Colonic mucosa (tissue), 4 donors: Measurements from ENCODE around the gene MAZ. TPM values are rescaled to one million over a fixed set of nuclear protein-coding genes. Genes with fewer than 3 reads are reported as not detected.
A peak's percentile ranks its signal among the peaks of the same experiment; 100 is the strongest.

Source experiments
- DNase-seq: peaks from one replicate; pipeline ENCODE4 v3.0.0-alpha.2; 2020
- H3K27ac ChIP-seq: fragments of 200-600 bp; one replicate; pipeline ENCODE4 v1.8.0; 2021
- H3K27me3 ChIP-seq: fragments of 200-600 bp; one replicate; pipeline ENCODE4 v1.8.0; 2021
- H3K36me3 ChIP-seq: fragments of 200-600 bp; one replicate; pipeline ENCODE4 v1.8.0; 2021
- H3K4me1 ChIP-seq: fragments of 200-600 bp; one replicate; pipeline ENCODE4 v1.8.0; 2021; ENCODE audit warnings: mild to moderate bottlenecking
- H3K4me3 ChIP-seq: fragments of 200-600 bp; one replicate; pipeline ENCODE4 v1.8.0; 2021
- H3K9ac ChIP-seq, 2 donors: one replicate each; pipeline ENCODE4 v1.7.0; 2013; ENCODE audit warnings: control low read depth in 2 of 2, low read depth in 2 of 2, low read length in 2 of 2
- H3K9me3 ChIP-seq: fragments of 200-600 bp; one replicate; pipeline ENCODE4 v1.8.0; 2021
- CTCF ChIP-seq: fragments of 200-600 bp; IDR thresholded peaks from one replicate; pipeline ENCODE4 v1.8.0; 2022; ENCODE audit warnings: antibody characterized with exemption, mild to moderate bottlenecking
- intact Hi-C: fragments of 100-400 bp; cut with DNase I; formaldehyde crosslinking; loops from one replicate; pipeline ENCODE4 v1.14.1; 2022
- total RNA-seq, 2 donors: library from RNA; stranded (reverse); fragmentation: NEBNext Ultra II Directional in 1 of 2; extraction: Animal tissue kit (Norgen Biotek cat#: 25700) in 1 of 2; gene quantifications; one replicate each; pipeline ENCODE4 v1.2.1, GENCODE V29; 2021
- donor health status: healthy.
- donor health status: DM: no; HTN: no; CAD: no.
- donor health status: DM: no; HTN: no; CAD: no.

MAZ gene
- total RNA-seq, 2 donors from 2014 or later, result 286 to 441 TPM

GRCh38 chr16:29843931-29844330 lies 37.6 kb downstream of the MAZ start:
- H3K4me3 ChIP-seq, result no peak overlapping the region
- no peaks in the 10 kb centered on the region for H3K27me3 ChIP-seq
- no peak for DNase-seq
- H3K9ac ChIP-seq, result no peak overlapping the region
- H3K4me1 ChIP-seq, result no peaks in the 10 kb centered on the region
- no peak for TF ChIP-seq CTCF
- H3K36me3 ChIP-seq, result peaks cover 69% of the 10 kb centered on the region
- no peaks in the 10 kb centered on the region for H3K9me3 ChIP-seq
- H3K27ac ChIP-seq, result no peak overlapping the region
- intact Hi-C loops, result no loop called here

- DNase-seq, result no peak
- Histone ChIP-seq H3K36me3 (peaks cover 65% of the 10 kb centered on the region), H3K27ac (no peak overlapping the region), H3K4me1 (no peaks in the 10 kb centered on the region), H3K9me3 (no peaks in the 10 kb centered on the region), H3K9ac (no peak overlapping the region), H3K4me3 (no peak overlapping the region), H3K27me3 (no peaks in the 10 kb centered on the region)
- intact Hi-C loops, result no loop called here
- no peak for TF ChIP-seq CTCF
Observed at GRCh38 chr16:29844575-29845331, 38.4 kb downstream of the MAZ start.

- no peak overlapping the region for H3K4me3 ChIP-seq
- H3K27ac ChIP-seq, result no peak overlapping the region
- DNase-seq, result no peak
- no peaks in the 10 kb centered on the region for H3K9me3 ChIP-seq
- no peaks in the 10 kb centered on the region for H3K27me3 ChIP-seq
- intact Hi-C loops, result no loop called here
- no peaks in the 10 kb centered on the region for H3K4me1 ChIP-seq
- TF ChIP-seq CTCF, result no peak
- no peak overlapping the region for H3K9ac ChIP-seq
- peaks cover 56% of the 10 kb centered on the region for H3K36me3 ChIP-seq
Observed at GRCh38 chr16:29845656-29846055, 39.3 kb downstream of the MAZ start.

- peak; percentile 84 for DNase-seq
- no peaks in the 10 kb centered on the region for H3K4me1 ChIP-seq
- no peaks in the 10 kb centered on the region for H3K27me3 ChIP-seq
- no peaks in the 10 kb centered on the region for H3K9me3 ChIP-seq
- H3K27ac ChIP-seq, result no peak overlapping the region
- no peak overlapping the region for H3K4me3 ChIP-seq
- H3K36me3 ChIP-seq, result peaks cover 39% of the 10 kb centered on the region
- peak; percentile 90 for TF ChIP-seq CTCF
- H3K9ac ChIP-seq, result peak overlapping the region in 1 of 2 donors; percentile 34
- intact Hi-C loops, result no loop called here
Observed at GRCh38 chr16:29848420-29849297, 42.3 kb downstream of the MAZ start.

- H3K4me3 ChIP-seq, result no peak overlapping the region
- no peak overlapping the region for H3K27ac ChIP-seq
- intact Hi-C loops, result no loop called here
- no peaks in the 10 kb centered on the region for H3K4me1 ChIP-seq
- DNase-seq, result no peak
- peaks cover 32% of the 10 kb centered on the region for H3K36me3 ChIP-seq
- no peak for TF ChIP-seq CTCF
- no peak overlapping the region for H3K9ac ChIP-seq
- H3K27me3 ChIP-seq, result no peaks in the 10 kb centered on the region
- no peaks in the 10 kb centered on the region for H3K9me3 ChIP-seq
Observed at GRCh38 chr16:29849505-29849904, 43.2 kb downstream of the MAZ start.
